NT2/D1 (cell line): ENCODE results near the gene KANSL1.

Experiments used
- DNase-seq: peaks from one replicate; pipeline ENCODE4 v3.0.0-alpha.2; 2011; ENCODE audit warnings: low read depth, low spot score
- H3K27me3 ChIP-seq: 2 replicates; pipeline ENCODE4 v1.6.0; 2011; ENCODE audit warnings: mild to moderate bottlenecking; ENCODE audit not compliant: insufficient read length, insufficient read depth
- H3K36me3 ChIP-seq: 2 replicates; pipeline ENCODE4 v1.6.1; 2011; ENCODE audit warnings: mild to moderate bottlenecking, low read length, mixed read lengths; ENCODE audit not compliant: insufficient read depth, insufficient read length
- H3K4me1 ChIP-seq: 2 replicates; pipeline ENCODE4 v1.5.1; 2011; ENCODE audit not compliant: insufficient read depth, insufficient read length
- H3K4me3 ChIP-seq: 2 replicates; pipeline ENCODE4 v1.5.1; 2011; ENCODE audit warnings: low read depth; ENCODE audit not compliant: insufficient read length
- H3K9ac ChIP-seq: 2 replicates; pipeline ENCODE4 v1.6.0; 2011; ENCODE audit warnings: low read depth; ENCODE audit not compliant: insufficient read length
- H3K9me3 ChIP-seq: 2 replicates; pipeline ENCODE4 v1.5.1; 2011; ENCODE audit warnings: mild to moderate bottlenecking, low read length; ENCODE audit not compliant: insufficient read depth
- SUZ12 ChIP-seq: IDR thresholded peaks from 2 replicates; pipeline ENCODE4 v1.6.1; 2011; ENCODE audit not compliant: insufficient read length, insufficient read depth; ENCODE audit errors: extremely low read depth
- YY1 ChIP-seq: IDR thresholded peaks from 2 replicates; pipeline ENCODE4 v1.6.1; 2011; ENCODE audit not compliant: insufficient read length, insufficient read depth
- ZNF274 ChIP-seq: IDR thresholded peaks from 2 replicates; pipeline ENCODE4 v1.6.1; 2011; ENCODE audit warnings: mild to moderate bottlenecking, low read depth, low read length

KANSL1 gene

DNA sequence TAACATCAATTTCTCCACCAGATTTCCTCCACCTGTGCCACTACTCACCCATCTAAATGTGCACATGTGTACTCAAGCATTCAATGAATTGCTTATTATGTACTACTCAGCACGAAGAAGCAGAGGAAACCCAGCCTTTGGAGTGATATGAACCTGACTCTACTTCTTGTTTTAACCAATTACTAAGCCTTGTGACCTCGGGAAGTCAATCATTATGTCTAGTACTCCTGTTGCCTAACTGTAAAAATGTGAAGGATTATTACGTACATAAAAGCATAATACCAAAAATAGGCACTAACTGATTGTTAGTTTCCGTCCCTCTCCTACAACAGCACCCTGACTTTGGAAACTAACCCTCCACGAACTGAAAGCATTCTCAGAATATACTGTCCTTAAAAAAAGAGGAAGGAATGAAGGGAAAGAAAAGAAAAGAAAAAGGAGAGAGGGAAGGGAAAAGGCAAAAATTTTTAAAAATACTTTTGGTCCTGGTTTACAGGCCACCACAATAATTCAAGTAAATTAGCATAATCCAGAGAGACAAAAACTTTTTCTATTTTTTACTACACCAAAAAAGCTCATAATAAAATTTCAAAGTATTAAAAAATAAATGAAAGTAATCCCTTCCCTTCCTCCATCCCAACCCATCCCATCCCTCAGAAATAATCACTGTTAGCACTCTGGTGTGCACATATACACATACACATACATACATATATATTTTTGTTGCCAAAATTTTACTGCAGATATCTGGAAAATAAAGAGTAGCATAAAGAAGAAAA lies 53.6 kb downstream of the KANSL1 start:
- no peak for DNase-seq
- H3K36me3 ChIP-seq, result peaks cover 3% of the 10 kb centered on the region

DNA sequence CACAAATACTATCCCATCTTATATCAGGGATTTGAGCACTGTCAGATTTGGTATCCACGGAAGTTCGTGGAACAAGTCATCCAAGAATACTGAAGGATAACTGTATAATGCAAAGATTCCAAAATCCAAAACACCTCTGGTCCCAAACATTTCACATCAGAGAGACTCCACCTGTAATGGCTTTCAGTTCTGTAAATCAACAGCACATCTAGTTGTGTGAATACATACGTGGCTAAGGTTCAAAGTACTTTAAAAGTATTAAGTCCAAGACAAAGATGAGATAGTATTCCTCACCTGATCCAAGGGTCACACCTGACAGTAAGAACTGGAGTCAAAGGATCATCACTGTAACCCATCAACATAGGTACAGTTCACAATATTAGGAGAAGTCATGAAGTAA lies 54.8 kb downstream of the KANSL1 start:
- Histone ChIP-seq H3K36me3 (peaks cover 3% of the 10 kb centered on the region), H3K4me1 (no peaks in the 10 kb centered on the region), H3K27me3 (no peaks in the 10 kb centered on the region), H3K9me3 (0 out of 2 replicates have a peak, but pooled peaks cover 10% of the 10 kb centered on the region), H3K4me3 (no peak overlapping the region), H3K9ac (no peak overlapping the region)
- no peak for TF ChIP-seq SUZ12
- TF ChIP-seq ZNF274, result no peak
- TF ChIP-seq YY1, result no peak
- DNase-seq, result no peak

More for the DNA sequence above, 53.6 kb downstream of the KANSL1 start:
- Histone ChIP-seq H3K4me1 (no peaks in the 10 kb centered on the region), H3K9me3 (0 out of 2 replicates have a peak, but pooled peaks cover 10% of the 10 kb centered on the region), H3K4me3 (no peak overlapping the region), H3K9ac (no peak overlapping the region), H3K27me3 (no peaks in the 10 kb centered on the region)
- TF ChIP-seq SUZ12 (no peak), YY1 (no peak), ZNF274 (no peak)

DNA sequence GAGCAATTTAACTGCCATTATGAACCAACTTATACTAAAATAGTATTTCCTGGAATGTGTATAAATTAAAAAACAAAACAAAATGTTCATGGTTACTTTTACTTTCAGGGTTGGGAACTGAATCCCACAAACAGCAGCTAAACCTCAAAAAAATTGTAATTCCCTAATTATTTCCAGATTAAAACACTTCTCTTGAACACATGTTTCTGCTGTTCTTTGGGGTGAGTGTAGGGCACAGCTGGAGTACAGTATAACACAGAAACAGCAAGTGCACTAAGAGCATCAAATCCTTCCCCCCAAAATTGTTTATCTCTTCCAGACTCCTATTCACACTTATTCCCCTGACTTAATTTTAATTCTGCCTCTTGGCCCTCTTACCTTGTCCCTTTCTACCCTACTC lies 56.4 kb downstream of the KANSL1 start:
- Histone ChIP-seq H3K4me1 (no peaks in the 10 kb centered on the region), H3K27me3 (no peaks in the 10 kb centered on the region), H3K36me3 (no peaks in the 10 kb centered on the region), H3K4me3 (no peak overlapping the region), H3K9me3 (0 out of 2 replicates have a peak, but pooled peaks cover 10% of the 10 kb centered on the region), H3K9ac (no peak overlapping the region)
- no peak for TF ChIP-seq YY1
- TF ChIP-seq SUZ12, result no peak
- DNase-seq, result no peak

DNA sequence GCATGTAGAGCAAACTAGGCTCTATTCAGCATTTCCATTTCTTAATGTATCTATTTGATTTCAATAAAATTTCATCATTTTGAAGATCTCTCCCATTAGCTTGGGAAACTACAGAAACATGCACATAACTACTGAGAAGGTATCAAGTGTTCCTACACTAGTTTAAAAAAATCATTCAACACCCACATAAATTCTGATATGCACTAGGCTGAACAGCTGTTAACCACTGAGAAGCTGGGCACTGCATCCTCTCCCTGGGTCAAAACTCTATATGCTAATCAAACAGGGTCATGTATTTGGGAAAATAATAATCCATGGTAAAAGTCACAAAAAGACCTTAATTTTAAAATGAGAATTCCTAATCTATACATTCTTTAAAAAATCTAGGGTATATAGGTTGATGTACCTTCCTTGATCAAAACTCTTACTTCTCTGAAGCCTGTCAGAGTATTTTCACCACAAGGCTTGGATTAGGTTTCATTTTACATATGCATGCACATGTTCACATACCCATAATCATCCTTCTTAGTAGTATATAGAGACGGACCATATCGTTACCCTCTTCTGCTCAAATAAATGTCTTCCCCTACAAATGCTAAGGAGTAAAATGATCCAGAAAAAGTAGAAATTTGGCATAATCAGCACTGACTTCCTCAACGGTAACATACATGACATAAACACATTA lies 57.2 kb downstream of the KANSL1 start:
- Histone ChIP-seq H3K4me1 (no peaks in the 10 kb centered on the region), H3K9me3 (0 out of 2 replicates have a peak, but pooled peaks cover 10% of the 10 kb centered on the region), H3K4me3 (no peak overlapping the region), H3K9ac (no peak overlapping the region), H3K36me3 (no peaks in the 10 kb centered on the region), H3K27me3 (no peaks in the 10 kb centered on the region)
- no peak for DNase-seq
- TF ChIP-seq YY1 (no peak), ZNF274 (no peak), SUZ12 (no peak)

DNA sequence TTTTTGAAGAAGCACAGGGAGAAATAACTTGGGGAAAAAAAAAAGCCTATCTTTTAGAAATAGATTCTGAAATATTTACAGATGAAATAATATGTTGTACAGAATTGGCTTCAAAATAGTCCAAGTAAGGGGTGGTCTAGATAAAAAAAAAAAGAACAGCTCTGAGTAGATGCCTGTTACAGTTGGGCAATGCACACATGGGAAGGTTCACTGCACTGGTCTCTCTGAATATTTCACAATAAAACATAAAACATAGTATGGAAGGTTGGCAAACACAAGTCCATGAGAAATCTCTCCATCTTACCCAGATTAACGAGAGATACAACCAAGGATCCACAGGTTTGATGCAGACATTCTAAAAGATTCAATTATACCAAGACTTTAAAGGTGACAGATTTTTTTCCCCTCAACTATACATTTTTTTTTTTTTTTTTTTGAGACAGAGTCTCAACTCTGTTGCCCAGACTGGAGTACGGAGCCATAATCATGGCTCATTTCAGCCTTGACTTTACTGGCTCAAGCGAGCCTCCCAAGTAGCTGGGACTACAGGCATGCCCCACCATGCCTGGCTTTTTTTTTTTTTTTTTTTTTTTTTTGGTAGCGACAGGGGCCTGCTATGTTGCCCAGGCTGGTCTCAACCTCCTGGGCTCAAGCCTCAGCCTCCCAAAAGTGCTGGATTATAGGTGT lies 58.0 kb downstream of the KANSL1 start:
- 0 out of 2 replicates have a peak, but pooled peaks cover 3% of the 10 kb centered on the region for H3K9me3 ChIP-seq
- no peak for DNase-seq
- H3K4me3 ChIP-seq, result no peak overlapping the region
- no peaks in the 10 kb centered on the region for H3K4me1 ChIP-seq
- no peaks in the 10 kb centered on the region for H3K27me3 ChIP-seq
- H3K36me3 ChIP-seq, result no peaks in the 10 kb centered on the region
- no peak overlapping the region for H3K9ac ChIP-seq
- no peak for TF ChIP-seq SUZ12
- no peak for TF ChIP-seq YY1
- no peak for TF ChIP-seq ZNF274

DNA sequence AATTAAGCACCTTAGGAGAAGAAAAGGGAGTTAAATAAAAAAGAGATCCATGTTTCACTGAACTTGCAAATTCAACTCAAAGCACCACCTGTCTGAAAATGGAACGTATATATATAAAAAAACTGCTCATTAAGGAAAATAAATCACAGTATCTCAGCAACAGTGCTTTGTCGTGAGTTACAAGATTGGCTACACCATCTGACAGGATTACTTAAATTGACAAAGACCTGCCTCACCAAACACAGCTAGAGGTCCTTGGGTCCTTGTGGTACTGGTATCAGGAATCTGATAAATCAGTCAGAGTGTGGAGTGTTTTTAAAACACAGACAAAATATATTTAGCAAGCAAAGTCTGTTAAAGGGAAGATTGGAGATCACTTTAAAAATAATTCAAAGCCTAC lies 63.9 kb downstream of the KANSL1 start:
- no peaks in the 10 kb centered on the region for H3K9me3 ChIP-seq
- H3K4me1 ChIP-seq, result no peaks in the 10 kb centered on the region
- H3K27me3 ChIP-seq, result no peaks in the 10 kb centered on the region
- no peak overlapping the region for H3K4me3 ChIP-seq
- H3K36me3 ChIP-seq, result no peaks in the 10 kb centered on the region
- DNase-seq, result no peak
- no peak overlapping the region for H3K9ac ChIP-seq
- TF ChIP-seq SUZ12, result no peak
- TF ChIP-seq ZNF274, result no peak
- no peak for TF ChIP-seq YY1

DNA sequence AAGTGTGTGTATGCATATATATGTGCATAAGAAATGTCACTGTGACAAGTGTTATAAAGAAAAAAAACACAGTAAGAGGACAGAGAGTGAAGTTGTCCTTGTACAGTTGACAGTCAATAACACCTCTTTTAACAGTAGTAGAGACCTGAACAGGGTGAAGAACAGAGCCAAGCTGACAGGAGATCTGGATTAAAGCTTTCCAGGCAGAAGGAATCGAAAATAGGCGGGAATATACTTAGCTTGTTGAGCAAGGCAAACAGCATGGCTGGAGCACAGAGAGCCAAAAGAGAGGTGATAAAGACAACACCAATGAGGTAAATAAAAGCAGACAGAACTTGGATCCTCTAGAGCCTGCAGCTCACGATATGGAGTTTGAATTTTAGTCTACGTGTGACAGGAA lies 64.8 kb downstream of the KANSL1 start:
- Histone ChIP-seq H3K4me3 (no peak overlapping the region), H3K36me3 (peaks cover 3% of the 10 kb centered on the region), H3K9ac (no peak overlapping the region), H3K9me3 (no peaks in the 10 kb centered on the region), H3K4me1 (no peaks in the 10 kb centered on the region), H3K27me3 (no peaks in the 10 kb centered on the region)
- no peak for DNase-seq
- no peak for TF ChIP-seq SUZ12
- no peak for TF ChIP-seq ZNF274
- TF ChIP-seq YY1, result no peak
